ENCODE results near the gene RBPJL.

RBPJL gene

DNA sequence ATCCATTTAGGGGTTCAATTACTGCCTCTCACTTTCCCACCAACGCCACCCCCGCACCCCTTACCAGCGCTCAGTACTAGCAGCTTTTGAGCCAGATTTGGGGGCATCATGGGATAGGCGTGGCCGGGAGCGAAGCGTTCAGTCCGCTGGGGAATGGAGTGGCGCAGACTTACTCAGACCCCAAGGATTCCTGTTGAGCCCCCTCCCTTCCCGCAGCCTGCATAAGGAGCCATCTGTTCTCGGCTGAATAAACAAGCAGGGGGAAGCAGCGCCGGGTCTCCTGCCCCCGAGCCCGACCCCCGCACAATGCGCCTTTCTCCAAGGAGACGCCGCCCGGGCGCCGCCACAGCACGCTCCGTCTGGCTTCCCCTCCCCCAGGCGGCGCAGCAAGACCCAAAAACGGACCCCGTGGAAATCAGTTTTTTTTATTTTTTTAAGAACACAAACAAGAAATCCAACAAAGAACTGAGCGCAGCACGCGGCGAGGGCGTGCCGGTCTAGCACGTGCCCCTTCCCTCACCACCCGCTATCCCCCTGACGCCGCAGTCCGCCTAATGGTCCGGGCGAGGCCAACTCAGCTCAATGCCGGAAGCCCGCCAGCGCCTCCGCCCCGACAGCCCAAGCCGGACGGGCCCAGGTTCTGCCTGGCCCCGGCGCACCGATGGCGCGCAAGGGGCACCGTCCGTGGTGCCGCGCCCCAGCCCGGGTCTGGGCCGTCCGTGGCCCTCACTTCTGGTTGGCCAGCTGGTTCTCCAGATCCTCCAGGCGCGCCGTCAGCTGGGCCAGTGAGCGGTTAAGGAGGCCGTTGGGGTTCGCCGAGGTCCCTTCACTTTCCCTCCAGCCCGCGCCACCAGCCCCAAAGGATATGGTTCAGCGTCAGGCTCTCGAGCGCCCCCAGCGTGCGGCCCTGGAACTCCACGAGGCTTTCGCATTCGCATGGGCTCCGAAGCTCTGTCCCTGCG lies 13.3 kb upstream of the RBPJL start:
- DNase-seq (ENCODE audit: low spot score) = peak; percentile 20

GRCh38 chr20:45294003-45294368 lies 12.7 kb upstream of the RBPJL start:
- DNase-seq (ENCODE audit: low spot score) = no peak

GRCh38 chr20:45294659-45295058 lies 12.0 kb upstream of the RBPJL start:
- no peak for DNase-seq (ENCODE audit: low spot score)

DNA sequence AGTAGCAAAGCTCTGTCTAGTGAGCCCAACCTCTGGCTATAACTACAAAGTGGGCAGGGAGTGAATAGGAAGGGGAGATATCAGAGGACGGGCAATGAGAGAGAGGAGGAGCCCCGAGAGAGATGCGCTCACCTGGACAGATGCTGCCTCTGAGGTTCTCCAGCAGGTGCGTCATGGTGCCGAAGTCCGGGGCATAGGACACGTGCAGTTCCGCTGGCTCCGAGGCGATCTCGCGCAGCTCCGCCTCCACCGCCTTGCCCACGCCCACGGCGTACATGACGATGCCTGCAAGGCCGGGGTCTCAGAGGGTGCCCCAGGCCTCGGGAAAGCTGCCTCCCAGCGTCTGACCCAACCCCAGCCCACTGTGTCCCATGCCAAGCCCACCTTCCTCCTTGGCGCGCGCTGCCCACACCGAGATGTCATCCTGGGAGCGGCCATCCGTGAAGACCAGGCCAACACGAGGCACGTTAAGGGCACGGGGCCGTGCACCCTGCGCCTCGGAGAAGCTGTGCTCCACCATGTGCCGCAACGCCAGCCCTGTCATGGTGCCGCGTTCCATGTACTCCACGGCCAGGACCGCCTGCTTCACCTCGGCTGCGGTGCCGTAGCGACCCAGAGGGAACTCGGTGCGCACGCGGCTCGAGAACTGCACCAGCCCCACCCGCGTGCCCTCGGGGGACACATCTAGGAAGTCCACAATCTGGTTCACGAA lies 8.7 kb upstream of the RBPJL start:
- no peak for DNase-seq (ENCODE audit: low spot score)

GRCh38 chr20:45299786-45300185 lies 6.9 kb upstream of the RBPJL start:
- no peak for DNase-seq (ENCODE audit: low spot score)

DNA sequence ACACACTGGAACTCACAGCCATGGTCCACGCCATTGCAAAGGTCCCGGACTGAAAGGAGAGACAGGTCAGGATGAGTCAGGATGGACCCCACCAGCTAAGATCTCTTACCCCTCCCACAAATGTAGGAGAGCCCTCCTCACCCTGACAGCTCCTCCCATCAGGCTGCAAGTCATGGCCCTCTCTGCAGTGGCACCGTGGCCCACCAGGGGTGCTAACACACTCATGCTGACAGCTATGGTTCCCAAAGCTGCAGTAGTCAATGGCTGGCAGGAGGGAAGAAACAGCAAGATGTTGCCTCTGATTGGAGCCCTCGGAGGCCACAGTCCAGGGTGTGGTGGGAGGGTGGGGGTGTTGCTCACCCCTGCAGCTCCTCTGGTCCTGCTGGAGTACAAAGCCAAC lies 5.7 kb upstream of the RBPJL start:
- no peak for DNase-seq (ENCODE audit: low spot score)

DNA sequence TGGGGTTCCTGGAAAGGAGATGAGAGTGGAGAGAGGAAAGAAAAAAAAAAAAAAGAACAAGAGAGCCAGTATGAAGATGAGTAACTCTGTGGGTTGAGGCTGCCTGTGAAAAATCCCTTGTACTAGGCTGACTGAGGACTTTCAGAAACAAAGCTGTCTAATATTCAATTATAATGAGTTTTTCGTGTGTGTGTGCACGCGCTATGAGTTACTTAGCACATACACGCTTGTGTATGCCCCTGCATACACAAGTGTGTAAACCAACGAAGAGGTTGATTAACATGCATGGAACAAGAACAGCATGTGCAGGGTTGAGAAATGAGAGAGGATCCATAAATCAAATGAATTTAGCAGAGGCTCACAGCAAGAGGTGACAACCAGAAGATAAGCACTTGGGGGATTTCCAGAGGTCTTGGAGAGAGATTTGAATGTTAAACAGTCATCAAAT lies 4.8 kb upstream of the RBPJL start:
- DNase-seq (ENCODE audit: low spot score) = no peak

- DNase-seq (ENCODE audit: low spot score) = no peak
These were observed 2.8 kb upstream of the RBPJL start for GRCh38 chr20:45303586-45304463.

- no peak for DNase-seq (ENCODE audit: low spot score)
These were observed 2.1 kb upstream of the RBPJL start for GRCh38 chr20:45304464-45304999.

GRCh38 chr20:45305262-45305661 lies 1.4 kb upstream of the RBPJL start:
- no peak for DNase-seq (ENCODE audit: low spot score)

DNA sequence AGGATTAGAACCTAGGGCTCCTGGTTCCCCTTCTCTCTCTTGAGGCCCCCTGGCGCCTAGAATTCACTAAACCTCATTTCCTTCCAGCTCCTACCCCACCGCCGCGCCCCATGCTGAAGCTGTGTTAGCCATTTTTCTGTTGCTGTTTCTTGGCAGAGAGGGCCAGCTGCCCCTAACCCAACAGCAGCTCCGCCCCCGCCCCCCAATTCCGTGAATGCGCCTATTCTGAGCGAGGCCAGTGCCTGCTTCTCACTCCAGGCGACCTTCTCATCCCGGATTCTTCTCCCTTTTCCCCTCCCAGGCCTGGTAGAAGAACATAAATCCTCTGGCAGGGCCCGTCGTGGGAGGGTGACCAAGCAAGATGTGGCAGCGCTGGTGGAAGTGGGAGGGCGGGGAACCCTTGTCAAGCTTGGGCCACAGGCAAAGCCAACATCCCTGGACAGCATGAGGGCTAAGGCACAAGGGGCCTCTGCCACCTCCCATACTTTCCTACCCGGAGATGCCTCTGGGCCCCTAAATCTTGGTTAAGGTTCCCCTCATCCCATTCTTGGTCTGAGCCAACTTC lies 518 bp downstream of the RBPJL start:
- DNase-seq (ENCODE audit: low spot score) = no peak

- DNase-seq (ENCODE audit: low spot score) = no peak
These were observed 1.6 kb downstream of the RBPJL start, which contains the start of gene MATN4 for GRCh38 chr20:45308117-45308778. TSS of gene MATN4 (minus strand) at chr20:45308299. CDS start at chr20:45305582, 2,717 bp downstream.

DNA sequence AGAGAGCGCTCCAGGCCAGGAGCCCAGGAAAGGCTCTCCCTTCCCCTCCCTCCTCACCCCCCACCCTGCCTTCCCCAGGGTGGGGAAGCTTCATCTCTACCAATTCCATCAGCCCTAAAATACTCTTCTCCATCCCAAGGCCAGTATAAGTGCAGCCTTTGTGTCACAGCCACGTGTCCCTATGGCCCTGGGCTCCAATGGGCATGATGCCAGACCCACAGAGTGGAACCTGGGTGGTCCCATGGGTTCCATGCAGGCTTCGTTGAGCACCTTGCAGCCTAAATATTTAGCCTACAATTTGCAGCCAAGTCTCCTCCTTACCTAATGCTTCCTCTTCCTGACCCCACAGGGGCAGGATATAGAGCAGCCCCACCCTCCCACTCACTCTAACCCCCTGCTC lies 2.4 kb downstream of the RBPJL start:
- DNase-seq (ENCODE audit: low spot score) = no peak

DNA sequence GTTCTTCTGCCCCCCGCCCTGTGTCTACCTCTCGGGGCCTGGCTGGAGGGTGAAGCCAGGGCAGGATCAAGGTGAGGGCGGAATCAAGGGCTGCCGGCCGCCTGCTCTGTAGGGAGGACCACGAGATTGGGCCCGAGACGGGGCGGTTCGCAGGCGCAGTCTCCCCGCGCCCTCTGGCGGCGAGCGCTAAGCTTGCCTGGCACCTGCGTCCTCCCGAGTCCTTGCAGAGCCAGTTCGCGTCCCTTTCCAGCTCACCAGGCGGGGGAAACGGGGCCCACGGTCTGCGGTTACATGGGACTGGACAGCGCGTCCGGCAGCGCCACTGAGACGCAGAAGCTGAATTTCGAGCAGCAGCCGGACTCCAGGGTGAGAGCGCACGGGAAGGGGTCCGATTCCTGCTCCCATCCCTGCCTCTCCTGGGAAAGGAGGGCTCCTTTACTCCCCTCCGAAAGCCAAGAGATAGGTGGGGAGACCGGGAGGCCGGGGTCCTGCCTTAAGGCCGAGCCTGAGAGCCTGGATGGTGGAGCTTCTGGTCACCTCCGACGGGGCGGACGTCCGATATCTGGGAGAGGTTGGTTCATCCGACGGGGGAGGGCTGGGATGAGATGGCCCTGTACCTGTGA lies 5.1 kb downstream of the RBPJL start:
- no peak for DNase-seq (ENCODE audit: low spot score)

- DNase-seq (ENCODE audit: low spot score) = no peak
These were observed 5.6 kb downstream of the RBPJL start for GRCh38 chr20:45312241-45312640.

GRCh38 chr20:45313065-45313695 lies 6.5 kb downstream of the RBPJL start:
- no peak for DNase-seq (ENCODE audit: low spot score)

DNA sequence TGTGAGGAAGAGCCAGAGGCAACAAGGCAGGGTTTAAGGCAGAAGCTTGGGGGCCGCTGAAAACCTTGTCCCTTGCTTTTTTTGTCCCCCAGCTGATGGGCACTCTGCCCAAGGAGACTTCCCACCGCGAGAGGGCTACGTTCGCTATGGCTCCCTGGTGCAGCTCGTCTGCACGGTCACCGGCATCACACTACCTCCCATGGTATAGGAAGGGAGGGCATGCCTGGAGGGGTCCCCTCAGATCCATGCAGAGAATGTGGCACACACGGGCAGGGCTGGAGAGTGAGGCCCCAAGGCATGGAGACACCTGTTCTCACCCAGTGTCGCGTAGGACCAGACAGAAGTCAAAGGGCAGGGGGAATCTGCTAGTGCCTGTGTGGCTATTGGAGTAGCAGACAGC lies 7.3 kb downstream of the RBPJL start:
- DNase-seq (ENCODE audit: low spot score) = no peak

GRCh38 chr20:45315672-45316071 lies 9.0 kb downstream of the RBPJL start:
- DNase-seq (ENCODE audit: low spot score) = no peak

DNA sequence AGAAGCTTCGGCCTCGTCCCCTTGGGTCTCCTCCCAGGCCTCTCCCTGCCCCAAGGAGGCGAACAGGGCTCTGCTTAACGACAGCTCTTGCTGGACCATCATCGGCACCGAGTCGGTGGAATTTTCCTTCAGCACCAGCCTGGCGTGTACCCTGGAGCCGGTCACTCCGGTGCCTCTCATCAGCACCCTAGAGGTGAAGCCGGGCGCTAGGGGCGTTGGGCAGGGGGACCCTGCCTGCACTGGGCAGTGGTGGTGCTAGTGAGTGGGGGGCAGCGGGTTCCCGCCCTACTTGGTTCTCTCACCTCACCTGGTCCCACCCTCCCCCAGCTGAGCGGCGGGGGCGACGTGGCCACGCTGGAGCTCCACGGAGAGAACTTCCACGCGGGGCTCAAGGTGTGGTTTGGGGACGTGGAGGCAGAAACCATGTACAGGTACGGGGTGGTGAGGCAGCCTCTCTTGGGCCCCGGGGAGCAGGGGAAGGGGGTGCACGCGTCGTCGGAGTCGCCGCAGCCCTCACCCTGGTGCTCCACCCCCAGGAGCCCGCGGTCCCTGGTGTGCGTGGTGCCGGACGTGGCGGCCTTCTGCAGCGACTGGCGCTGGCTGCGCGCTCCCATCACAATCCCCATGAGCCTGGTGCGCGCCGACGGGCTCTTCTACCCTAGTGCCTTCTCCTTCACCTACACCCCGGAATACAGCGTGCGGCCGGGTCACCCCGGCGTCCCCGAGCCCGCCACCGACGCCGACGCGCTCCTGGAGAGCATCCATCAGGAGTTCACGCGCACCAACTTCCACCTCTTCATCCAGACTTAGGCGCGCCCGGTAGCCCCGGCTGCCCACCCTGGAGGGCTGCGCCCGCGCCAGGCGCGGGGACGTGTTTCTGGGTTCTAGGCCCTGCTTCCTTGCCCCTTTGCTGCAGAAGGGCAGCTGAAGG lies 9.8 kb downstream of the RBPJL start:
- DNase-seq (ENCODE audit: low spot score) = no peak
